Measurements from ENCODE around the gene AEN.

AEN gene

GRCh38 chr15:88620995-88621772, at the start of gene AEN:
Gene AEN, plus strand, starts transcription at chr15:88621340. Its CDS starts 4,870 bp downstream, at chr15:88626210.
- peak; percentile 68 for DNase-seq

- no peak for DNase-seq
Observed at GRCh38 chr15:88571852-88572259, 49.3 kb upstream of the AEN start.

GRCh38 chr15:88574077-88574476, 47.1 kb upstream of the AEN start:
- no peak for DNase-seq

GRCh38 chr15:88574655-88575054, 46.5 kb upstream of the AEN start:
- DNase-seq, result no peak

- no peak for DNase-seq
Observed at GRCh38 chr15:88579322-88579721, 41.8 kb upstream of the AEN start.

- DNase-seq, result no peak
Observed at GRCh38 chr15:88580532-88580931, 40.6 kb upstream of the AEN start.

- no peak for DNase-seq
Observed at GRCh38 chr15:88586401-88587162, 34.6 kb upstream of the AEN start.

- no peak for DNase-seq
Observed at GRCh38 chr15:88590759-88591158, 30.4 kb upstream of the AEN start.

GRCh38 chr15:88591384-88591783, 29.8 kb upstream of the AEN start:
- no peak for DNase-seq

- no peak for DNase-seq
Observed at GRCh38 chr15:88603885-88604284, 17.3 kb upstream of the AEN start.

GRCh38 chr15:88604381-88605188, 16.6 kb upstream of the AEN start:
- DNase-seq, result no peak

GRCh38 chr15:88605189-88606069, 15.7 kb upstream of the AEN start:
- no peak for DNase-seq

- DNase-seq, result no peak
Observed at GRCh38 chr15:88606070-88606794, 14.9 kb upstream of the AEN start.

GRCh38 chr15:88607951-88608350, 13.2 kb upstream of the AEN start:
- DNase-seq, result no peak

- no peak for DNase-seq
Observed at GRCh38 chr15:88608607-88609181, 12.4 kb upstream of the AEN start.

GRCh38 chr15:88609344-88610090, 11.6 kb upstream of the AEN start:
- DNase-seq, result no peak

- DNase-seq, result no peak
Observed at GRCh38 chr15:88610701-88611231, 10.4 kb upstream of the AEN start.

GRCh38 chr15:88612186-88612796, 8.8 kb upstream of the AEN start:
- no peak for DNase-seq

- DNase-seq, result no peak
Observed at GRCh38 chr15:88613074-88613944, 7.8 kb upstream of the AEN start.
